Measurements from ENCODE around the gene RLIM.
"Not testable (repeated sequence)": the region's sequence is repeated elsewhere in the genome, so short reads cannot be mapped to it uniquely, and the experiment has no call there.

GRCh38 chrX:74654953-74655352 lies 40.5 kb upstream of the RLIM start:
- not testable (repeated sequence) for TF ChIP-seq CTCF (IDR thresholded peaks at IDR 0.05; ENCODE audit: low read depth, low read length); POLR2A (IDR thresholded peaks at IDR 0.05; ENCODE audit: extremely low read depth, insufficient read length); MYC (IDR thresholded peaks at IDR 0.05; ENCODE audit: low read depth, low read length)
- TF ChIP-seq, protein P1, sequence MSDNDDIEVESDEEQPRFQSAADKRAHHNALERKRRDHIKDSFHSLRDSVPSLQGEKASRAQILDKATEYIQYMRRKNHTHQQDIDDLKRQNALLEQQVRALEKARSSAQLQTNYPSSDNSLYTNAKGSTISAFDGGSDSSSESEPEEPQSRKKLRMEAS (IDR thresholded peaks at IDR 0.05; ENCODE audit: low read depth, low read length), result not testable (repeated sequence)
